NCI-H2081 (cell line): ENCODE measurements around the gene KCNMA1.

Source experiments
- DNase-seq, 2 experiments: peaks; one replicate each; lab custom pipeline; 2025; lab: John Stamatoyannopoulos, UW

The KCNMA1 gene

GRCh38 chr10:77556990-77557601 lies 80.5 kb downstream of the KCNMA1 start:
- no peak for DNase-seq

GRCh38 chr10:77555591-77556212 lies 81.9 kb downstream of the KCNMA1 start:
- DNase-seq, result no peak

GRCh38 chr10:77554996-77555397 lies 82.6 kb downstream of the KCNMA1 start:
- DNase-seq, result no peak

DNA sequence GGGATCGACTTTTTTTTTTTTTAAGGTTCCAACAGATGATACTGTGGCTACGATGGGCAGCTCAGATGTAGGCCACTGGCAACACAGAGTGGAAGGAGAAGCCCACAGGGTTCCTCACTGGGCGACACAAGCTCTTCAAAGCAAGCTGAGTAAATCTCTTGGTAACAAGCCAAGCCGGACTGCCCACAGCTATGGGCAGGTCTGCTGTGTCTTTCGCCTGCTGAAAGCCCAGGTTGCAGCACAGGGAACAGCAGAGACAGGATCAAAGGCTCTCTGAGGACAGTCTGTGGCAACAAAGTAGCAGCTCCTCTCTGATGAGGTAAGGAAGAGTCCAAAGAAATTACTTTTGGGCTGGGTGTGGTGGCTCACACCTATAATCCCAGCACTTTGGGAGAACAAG lies 83.6 kb downstream of the KCNMA1 start:
- no peak for DNase-seq

- DNase-seq, result no peak
Observed at GRCh38 chr10:77553311-77553710, 84.3 kb downstream of the KCNMA1 start.

GRCh38 chr10:77552252-77552651 lies 85.4 kb downstream of the KCNMA1 start:
- no peak for DNase-seq

DNA sequence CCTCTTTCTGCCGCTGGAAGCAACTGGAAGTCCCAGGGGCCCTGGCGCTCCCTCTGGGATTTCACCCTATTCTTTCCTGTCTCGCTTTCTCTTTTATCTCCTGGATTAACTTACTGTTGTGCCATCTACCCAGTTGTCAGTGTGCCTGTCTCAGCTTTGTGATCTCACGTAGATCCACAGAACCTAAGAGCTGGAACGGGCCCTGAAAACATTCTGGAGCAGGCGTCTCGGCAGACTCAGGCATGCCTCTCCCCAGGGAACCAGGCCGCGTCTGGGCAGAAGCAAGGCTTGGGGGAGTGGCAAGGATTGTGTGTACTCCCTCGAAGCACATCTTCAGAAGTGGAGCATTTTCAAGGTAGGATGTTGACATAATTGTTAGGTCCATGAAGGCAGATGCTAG lies 87.2 kb downstream of the KCNMA1 start:
- DNase-seq, result no peak

GRCh38 chr10:77548671-77549070 lies 88.9 kb downstream of the KCNMA1 start:
- no peak for DNase-seq

- DNase-seq, result no peak
Observed at GRCh38 chr10:77548157-77548556, 89.5 kb downstream of the KCNMA1 start.

GRCh38 chr10:77547307-77548050 lies 90.1 kb downstream of the KCNMA1 start:
- DNase-seq, result no peak

DNA sequence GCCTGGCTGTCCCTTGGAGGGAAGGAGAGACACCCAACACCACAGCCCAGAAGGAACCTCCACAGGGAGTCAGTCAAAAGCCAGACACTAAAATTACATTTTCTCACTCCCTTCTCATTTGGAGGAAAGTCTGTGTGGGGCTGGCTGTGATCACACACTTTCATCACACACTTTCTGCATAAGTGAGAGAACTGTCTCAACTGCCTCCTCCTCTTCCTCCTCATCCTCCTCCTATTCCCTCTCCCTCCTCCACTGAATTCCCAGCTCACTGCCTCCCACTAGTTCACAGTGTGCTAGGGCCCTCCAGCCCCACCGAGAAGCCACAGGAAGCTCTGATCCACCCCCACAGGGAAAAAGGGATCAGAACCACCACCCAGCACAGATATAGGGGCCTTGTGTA lies 91.6 kb downstream of the KCNMA1 start:
- no peak for DNase-seq

- no peak for DNase-seq
Observed at GRCh38 chr10:77545585-77545984, 92.0 kb downstream of the KCNMA1 start.

DNA sequence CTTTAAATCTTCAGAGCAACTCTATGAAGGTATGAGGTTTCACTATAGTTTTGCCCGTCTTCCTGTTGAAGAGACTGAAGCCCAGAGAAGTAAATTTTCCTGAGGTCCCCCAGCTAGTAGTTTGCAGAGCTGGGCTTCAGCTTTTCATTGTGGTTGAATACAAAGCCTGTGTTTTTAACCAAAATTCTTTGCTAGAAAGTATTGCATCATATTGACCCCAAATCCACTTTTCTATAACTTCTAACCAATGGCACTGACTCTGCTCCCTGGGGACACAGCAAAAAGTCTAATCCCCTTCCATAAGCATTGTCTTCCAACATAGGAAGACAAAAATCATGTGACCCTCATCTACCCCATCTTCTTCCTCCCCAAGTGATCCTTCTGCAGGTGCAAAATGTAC lies 93.0 kb downstream of the KCNMA1 start:
- DNase-seq, result no peak

- no peak for DNase-seq
Observed at GRCh38 chr10:77542710-77543259, 94.8 kb downstream of the KCNMA1 start.

GRCh38 chr10:77541944-77542343 lies 95.7 kb downstream of the KCNMA1 start:
- no peak for DNase-seq

- DNase-seq, result no peak
Observed at GRCh38 chr10:77541247-77541646, 96.4 kb downstream of the KCNMA1 start.

DNA sequence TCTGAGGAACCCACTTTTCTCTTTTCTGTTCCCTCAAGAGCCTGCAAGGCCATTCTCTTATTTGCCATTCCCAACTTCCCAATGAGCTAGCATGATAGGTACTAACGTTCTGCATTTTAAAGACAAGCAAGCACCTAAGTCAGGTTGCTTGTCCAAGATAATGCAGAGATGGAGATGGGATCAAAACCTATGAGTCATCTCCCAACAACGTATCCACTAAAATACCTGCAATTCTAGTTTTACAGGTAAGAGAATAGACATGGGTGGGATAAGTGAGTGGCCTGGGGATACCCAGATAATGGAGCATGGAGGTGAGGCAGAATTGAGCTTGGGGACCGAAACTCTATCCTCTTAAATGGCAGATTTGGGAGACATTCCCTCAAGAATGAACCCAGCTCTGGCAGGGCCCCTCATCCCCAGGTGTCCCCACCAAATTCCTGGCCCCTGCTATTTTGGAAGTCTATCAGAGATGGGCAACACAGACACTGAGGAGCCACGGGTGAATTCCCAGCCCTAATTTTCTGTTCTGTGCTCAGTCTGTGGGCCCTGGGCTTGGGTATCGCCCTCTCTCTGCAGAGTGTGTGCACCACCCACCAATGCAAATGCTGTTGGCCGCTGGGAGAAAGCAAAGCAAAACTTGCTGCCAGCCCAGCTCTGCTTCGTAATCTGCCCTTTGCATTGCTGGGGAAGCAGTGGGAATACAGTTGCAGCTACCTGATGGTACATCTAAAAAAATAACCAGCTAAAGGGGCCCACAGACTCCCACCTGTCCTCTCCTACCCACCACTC lies 98.3 kb downstream of the KCNMA1 start:
- no peak for DNase-seq

- DNase-seq, result no peak
Observed at GRCh38 chr10:77537720-77538373, 99.8 kb downstream of the KCNMA1 start.

- no peak for DNase-seq
Observed at GRCh38 chr10:77537071-77537470, 100.5 kb downstream of the KCNMA1 start.

DNA sequence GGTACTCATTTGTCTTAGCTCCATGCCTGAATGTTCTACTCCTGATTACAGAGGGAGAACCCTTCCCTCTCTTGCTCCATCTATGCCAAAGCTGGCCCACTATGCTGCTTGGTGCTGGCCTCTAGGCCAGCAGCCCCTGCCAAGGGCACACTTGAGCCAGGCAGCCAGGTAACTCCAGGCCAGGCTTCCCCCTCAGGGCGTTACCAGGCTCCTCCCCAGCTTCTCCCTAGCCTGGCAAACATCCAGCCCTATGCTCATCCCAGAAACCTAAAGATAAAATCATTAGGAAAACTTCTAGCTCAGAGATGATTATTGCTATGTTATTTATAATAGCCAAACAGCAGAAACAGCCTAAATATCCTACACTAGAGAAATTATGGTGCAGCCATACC lies 103.7 kb downstream of the KCNMA1 start:
- DNase-seq, result no peak

- DNase-seq, result no peak
Observed at GRCh38 chr10:77533146-77533886, 104.3 kb downstream of the KCNMA1 start.
